ENCODE measurements around the gene ADCK1.
A peak's percentile ranks its signal among the peaks of the same experiment; 100 is the strongest.

GRCh38 chr14:77862154-77862786, 62.4 kb downstream of the ADCK1 start:
- TF ChIP-seq, protein P1, sequence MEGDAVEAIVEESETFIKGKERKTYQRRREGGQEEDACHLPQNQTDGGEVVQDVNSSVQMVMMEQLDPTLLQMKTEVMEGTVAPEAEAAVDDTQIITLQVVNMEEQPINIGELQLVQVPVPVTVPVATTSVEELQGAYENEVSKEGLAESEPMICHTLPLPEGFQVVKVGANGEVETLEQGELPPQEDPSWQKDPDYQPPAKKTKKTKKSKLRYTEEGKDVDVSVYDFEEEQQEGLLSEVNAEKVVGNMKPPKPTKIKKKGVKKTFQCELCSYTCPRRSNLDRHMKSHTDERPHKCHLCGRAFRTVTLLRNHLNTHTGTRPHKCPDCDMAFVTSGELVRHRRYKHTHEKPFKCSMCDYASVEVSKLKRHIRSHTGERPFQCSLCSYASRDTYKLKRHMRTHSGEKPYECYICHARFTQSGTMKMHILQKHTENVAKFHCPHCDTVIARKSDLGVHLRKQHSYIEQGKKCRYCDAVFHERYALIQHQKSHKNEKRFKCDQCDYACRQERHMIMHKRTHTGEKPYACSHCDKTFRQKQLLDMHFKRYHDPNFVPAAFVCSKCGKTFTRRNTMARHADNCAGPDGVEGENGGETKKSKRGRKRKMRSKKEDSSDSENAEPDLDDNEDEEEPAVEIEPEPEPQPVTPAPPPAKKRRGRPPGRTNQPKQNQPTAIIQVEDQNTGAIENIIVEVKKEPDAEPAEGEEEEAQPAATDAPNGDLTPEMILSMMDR (IDR thresholded peaks at IDR 0.05), result peak; percentile 82
- TF ChIP-seq, protein P2, sequence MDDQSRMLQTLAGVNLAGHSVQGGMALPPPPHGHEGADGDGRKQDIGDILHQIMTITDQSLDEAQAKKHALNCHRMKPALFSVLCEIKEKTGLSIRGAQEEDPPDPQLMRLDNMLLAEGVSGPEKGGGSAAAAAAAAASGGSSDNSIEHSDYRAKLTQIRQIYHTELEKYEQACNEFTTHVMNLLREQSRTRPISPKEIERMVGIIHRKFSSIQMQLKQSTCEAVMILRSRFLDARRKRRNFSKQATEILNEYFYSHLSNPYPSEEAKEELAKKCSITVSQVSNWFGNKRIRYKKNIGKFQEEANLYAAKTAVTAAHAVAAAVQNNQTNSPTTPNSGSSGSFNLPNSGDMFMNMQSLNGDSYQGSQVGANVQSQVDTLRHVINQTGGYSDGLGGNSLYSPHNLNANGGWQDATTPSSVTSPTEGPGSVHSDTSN (IDR thresholded peaks at IDR 0.05), result no peak
- no peak for TF ChIP-seq POLR2A (IDR thresholded peaks at IDR 0.05; ENCODE audit: low read length)
- no peak for TF ChIP-seq RCOR1 (IDR thresholded peaks at IDR 0.05; ENCODE audit: low read depth, low read length)
- no peak for TF ChIP-seq EHMT2 (IDR thresholded peaks at IDR 0.05; ENCODE audit: low read depth)
- no peak for TF ChIP-seq EHF (CRISPR knock-in tag; IDR thresholded peaks at IDR 0.05)
- TF ChIP-seq, protein P3, sequence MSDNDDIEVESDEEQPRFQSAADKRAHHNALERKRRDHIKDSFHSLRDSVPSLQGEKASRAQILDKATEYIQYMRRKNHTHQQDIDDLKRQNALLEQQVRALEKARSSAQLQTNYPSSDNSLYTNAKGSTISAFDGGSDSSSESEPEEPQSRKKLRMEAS (IDR thresholded peaks at IDR 0.05), result no peak
- TF ChIP-seq RFX5 (IDR thresholded peaks at IDR 0.05), result no peak
- TF ChIP-seq FOSL2 (IDR thresholded peaks at IDR 0.05), result no peak
- TF ChIP-seq FOSL2 (CRISPR knock-in tag; IDR thresholded peaks at IDR 0.05), result no peak
- no peak for TF ChIP-seq CHD2 (IDR thresholded peaks at IDR 0.05; ENCODE audit: low read length, partially characterized antibody)
- TF ChIP-seq MYC (IDR thresholded peaks at IDR 0.05; ENCODE audit: borderline replicate concordance, low read length), result no peak
- TF ChIP-seq FOXS1 (CRISPR knock-in tag; IDR thresholded peaks at IDR 0.05), result no peak
